ENCODE results near the gene ELAVL1.

The ELAVL1 gene

DNA sequence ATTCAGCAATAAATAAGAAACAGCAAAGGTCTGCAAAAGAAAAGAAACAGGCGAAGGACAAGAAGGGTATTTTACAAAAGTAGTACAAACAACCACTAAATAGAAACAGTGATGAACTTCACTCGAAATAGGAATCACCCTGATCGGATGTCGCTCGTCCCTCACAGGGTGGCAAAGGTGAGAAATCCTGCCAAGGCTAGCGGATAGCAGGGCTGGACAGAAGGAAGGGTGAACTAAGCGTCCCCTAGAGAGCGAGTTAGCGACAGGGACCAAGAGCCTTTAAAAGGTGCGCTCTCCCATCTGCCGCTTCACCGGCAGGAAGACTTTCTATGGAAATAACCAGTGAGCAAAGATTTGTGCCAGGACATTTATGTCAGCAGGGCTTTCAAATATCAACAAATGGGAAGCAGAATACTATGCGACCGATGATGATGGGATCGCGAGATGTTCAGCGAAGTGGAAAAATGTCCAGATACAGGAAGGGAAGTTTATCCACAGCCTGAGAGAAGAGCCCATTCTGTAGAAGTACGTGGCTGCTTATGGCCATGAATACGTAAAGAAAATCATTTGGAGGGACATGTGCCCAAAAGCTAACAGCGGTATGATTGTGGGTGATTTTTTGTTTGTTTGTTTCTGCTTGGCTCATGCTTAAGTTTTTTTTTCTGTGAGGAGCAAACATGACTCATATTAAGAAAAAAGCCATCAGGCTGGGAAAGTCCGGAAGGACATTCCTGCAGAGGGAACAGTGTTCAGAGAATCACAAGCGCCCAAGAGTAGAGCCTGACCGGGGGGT is 18.9 kb downstream of the ELAVL1 start:
- no peak for DNase-seq (ENCODE audit: low read depth in 2 of 2)

GRCh38 chr19:7985481-7985911 is 19.9 kb downstream of the ELAVL1 start:
- no peak for DNase-seq (ENCODE audit: low read depth in 2 of 2)

DNA sequence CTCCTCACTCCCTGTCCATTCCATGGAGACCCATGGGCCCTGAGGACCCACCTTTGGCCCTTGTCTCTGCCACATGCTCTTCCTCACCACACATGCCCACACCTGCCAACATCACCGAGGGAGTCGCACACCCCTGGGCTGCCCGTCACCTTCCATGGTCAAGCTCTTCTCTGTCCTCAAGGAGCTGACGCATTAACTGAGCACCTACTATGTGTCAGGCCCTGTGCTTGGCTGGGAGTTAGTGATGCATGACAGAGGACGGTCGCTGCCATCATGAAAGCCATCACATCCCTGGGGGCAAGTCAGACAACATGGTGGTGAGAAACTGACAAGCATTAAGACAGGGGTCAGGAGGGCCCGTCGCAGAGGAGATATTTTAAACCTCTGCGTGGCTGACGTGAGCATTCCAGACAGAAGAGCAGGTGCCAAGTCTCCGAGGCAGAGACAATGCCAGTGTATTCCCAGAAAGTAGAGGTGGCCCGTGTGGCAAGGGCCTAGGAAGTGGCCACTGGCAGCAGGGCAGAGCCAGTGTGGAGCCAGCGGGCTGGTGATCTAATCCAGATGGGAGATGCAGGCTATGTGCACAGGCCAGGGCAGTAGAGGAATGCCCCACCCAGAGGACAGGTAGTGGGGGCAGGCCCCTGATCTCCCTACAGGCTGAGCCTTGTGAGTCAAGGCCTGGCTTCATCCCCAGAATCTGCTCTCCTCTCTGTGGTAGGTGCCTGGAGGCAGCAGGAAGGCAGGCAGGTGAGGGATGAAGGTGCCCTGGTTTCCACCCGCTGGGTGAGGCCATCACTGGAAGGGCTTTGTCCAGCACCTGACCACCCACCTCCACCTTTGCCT is 21.2 kb downstream of the ELAVL1 start:
- no peak for DNase-seq (ENCODE audit: low read depth in 2 of 2)

DNA sequence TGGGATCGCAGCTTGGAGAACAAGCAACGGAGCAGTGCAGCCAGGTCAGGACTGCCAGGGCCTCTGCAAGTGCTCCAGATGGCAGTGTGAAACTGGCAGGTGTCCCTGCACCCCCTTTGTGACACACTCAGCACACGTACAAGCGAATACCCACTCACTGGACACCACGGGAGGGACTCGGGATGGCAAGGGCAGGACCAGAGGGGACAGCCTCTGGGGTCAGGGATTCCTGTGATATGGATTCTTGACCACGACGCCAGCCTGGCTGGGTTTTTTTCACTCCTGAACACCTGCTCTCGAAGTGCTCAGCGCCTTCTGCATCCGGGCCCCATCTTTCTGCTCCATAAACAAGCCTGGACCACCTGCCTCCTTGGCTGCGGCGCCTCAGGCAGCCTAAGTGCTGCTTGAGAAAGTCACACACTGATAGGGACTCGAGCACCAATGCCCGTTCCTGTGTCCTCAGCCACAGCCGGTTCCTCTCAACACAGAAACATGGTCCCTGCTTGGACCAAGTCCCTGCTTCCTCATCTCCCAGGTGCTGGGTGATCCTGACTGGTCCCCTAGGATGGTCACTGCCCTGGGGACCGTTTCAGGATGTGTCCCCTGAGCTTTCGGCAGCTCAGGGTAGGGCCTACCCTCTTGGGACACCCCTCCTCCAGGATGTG is 22.0 kb downstream of the ELAVL1 start:
- DNase-seq (ENCODE audit: low read depth in 2 of 2), result no peak

- DNase-seq (ENCODE audit: low read depth in 2 of 2), result no peak
These were observed 22.8 kb downstream of the ELAVL1 start for GRCh38 chr19:7982651-7983099.

DNA sequence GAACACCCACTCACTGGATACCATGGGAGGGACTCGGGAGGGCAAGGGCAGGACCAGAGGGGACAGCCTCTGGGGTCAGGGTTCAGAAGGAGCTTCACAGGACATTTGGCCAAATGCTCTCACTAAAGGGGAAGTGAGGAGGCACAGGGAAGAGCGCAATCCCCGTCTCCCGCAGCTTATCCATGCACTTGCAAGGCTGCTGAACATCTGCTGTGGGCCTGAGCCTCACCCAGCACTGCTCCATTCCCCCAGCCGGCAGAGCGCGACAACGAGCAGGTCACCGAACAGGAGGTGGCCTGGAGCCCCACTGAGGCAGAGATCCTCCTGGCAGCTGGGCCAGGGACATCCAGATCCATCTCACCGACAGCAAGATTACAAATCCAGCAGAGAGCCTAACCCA is 23.3 kb downstream of the ELAVL1 start:
- DNase-seq (ENCODE audit: low read depth in 2 of 2), result no peak

DNA sequence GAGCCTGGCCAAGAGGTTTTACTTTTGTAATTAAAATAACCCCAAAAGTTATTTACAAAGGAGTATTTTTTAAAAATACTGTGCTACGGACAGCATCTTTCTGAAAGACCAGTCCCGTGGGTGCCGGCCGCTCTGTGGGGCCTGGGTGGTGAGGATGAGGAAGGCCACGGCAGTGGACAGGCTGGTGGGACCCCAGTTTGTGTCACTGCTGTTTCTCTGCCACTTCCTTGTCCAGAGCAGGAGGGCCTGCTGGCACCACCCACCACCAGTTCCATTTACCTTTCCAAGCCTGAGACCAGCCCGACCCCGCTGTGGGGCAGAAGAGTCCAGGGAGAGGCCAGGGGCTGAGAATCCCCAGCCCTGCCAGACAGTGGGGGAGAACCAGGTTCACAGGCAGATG is 23.8 kb downstream of the ELAVL1 start:
- no peak for DNase-seq (ENCODE audit: low read depth in 2 of 2)

DNA sequence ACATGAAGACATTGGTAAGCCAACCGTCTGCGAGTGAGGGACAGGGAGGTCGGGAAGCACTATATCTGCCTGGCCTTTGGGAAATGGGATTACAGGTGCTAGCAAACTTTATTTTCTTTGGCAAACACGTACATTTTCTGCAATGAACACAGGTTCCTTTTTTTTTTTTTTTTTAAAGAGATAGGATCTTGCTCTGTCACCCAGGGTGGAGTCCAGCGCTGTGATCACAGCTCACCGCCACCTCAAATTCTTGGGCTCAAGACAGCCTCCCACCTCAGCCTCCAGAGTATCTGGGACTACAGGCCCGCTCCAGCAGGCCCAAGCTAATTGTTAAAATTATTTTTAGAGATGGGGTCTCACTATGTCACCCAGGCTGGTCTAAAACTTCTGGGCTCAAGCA is 24.2 kb downstream of the ELAVL1 start:
- DNase-seq (ENCODE audit: low read depth in 2 of 2), result no peak

GRCh38 chr19:7980635-7981121 is 24.8 kb downstream of the ELAVL1 start:
- DNase-seq (ENCODE audit: low read depth in 2 of 2), result no peak

- no peak for DNase-seq (ENCODE audit: low read depth in 2 of 2)
These were observed 25.3 kb downstream of the ELAVL1 start for GRCh38 chr19:7980168-7980567.

DNA sequence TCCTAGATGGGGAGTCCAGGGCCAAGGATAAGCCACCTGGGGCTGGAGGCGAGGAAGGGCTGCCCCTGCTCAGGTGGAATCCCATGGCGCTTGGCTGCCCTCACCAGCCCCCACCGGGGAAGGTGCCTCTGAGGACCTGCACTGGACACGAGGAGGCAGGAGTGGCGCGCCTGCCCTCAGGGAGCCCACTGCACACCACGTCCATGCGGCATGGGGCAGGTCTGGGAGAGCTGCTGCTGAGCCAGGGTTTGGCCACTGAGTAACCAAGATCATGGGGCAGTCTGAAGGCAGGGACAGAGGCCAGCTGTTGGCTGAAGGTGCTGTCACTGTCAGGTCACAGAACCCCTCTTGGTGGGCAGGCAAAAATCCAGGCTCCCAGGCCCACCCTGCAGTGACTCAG is 25.9 kb downstream of the ELAVL1 start:
- no peak for DNase-seq (ENCODE audit: low read depth in 2 of 2)

- no peak for DNase-seq (ENCODE audit: low read depth in 2 of 2)
These were observed 26.4 kb downstream of the ELAVL1 start for GRCh38 chr19:7979011-7979410.

DNA sequence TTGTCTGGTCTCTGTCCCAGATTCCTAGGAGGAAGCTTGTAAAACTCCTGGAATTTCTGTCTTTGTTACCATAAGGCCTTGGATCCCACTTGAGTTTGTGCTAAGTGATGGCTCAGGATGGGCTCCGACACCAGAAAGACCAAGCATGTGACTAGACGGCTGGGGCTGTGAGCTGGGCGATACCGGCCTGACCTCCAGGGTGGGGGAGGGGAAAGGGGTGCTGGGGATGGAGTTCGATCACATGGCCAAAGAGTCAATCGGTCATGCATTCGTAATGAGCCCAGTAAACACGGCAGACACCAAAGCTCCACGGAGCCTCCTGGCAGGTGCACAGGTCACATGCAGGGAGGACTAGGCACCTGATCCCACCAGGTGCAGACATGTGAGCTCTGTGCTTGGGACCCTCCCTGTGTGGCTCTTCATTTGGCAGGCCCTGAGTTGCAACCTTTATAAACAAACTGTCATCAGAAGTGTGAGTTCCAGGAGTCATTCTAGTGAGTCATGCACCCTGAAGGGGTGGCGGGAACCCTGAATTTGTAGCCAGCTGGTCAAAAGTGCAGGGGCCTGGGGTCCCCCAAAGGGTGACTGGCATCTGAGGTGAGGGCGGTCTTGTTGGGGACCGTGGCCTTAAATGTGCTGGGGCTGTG is 27.1 kb downstream of the ELAVL1 start:
- DNase-seq (ENCODE audit: low read depth in 2 of 2), result no peak

GRCh38 chr19:7977723-7978040 is 27.8 kb downstream of the ELAVL1 start:
- DNase-seq (ENCODE audit: low read depth in 2 of 2), result no peak

GRCh38 chr19:7977021-7977722 is 28.3 kb downstream of the ELAVL1 start:
- no peak for DNase-seq (ENCODE audit: low read depth in 2 of 2)

DNA sequence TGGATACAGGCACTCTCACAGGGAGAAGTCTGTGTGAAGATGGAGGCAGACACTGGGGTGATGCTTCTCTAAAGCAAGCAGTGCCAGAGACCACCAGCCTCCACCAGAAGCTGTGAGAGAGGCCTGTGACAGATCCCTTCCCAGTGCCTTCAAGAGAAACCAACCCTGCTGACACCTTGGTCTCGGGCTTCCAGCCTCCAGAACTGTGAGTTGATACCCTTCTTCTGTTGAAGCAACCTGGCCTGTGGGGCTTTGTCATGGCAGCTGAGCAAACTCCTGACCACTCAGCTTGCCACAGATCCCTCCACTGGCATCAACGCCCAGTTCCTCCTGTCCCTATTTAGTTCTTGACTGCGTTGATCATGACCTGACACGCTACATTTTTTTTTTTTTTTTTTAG is 29.0 kb downstream of the ELAVL1 start:
- DNase-seq (ENCODE audit: low read depth in 2 of 2), result no peak

DNA sequence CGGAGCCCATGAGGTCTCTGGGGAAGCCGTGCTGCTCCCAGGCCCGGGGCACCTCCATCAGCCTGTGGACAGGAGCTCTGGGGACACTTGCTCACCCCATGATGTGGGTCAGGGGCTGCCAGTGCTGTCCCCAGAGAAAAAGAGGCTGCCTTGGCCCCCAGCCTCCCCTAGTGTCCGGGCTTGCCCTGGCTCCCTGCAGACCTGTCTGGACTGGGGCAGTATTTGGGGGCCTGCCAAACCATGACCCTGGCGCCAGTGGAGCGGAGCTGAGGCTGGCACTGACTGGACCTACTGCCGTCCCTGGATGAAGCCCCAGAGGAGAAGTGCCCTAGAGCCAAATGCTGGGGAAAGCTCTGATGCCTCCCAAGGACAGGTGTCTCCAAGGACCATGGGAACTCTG is 30.4 kb downstream of the ELAVL1 start:
- no peak for DNase-seq (ENCODE audit: low read depth in 2 of 2)

DNA sequence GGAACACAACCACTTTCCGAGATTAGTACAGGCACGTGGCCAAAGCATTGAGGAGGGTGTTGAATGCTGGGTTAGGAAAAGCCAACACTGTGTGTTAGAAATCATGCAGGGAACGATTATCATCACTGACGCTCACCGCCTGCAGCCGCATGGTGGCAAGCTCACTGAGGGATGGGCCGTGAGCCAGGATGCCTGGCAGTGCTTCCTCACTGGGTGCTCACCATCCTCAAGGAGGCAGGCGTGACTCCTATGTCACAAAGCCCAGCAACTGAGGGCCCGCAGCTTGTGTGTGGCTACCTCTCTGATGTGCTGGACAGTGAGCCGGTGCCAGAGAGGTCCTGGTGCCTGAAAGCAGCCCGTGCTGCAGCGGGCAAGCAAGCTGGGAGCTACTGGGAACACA is 31.6 kb downstream of the ELAVL1 start:
- no peak for DNase-seq (ENCODE audit: low read depth in 2 of 2)

- no peak for DNase-seq (ENCODE audit: low read depth in 2 of 2)
These were observed 33.6 kb downstream of the ELAVL1 start for GRCh38 chr19:7971553-7972520.

Measured in stimulated activated CD4-positive, alpha-beta T cell treated with anti-CD3 and anti-CD28 coated beads, Interleukin-4, amount 100 ng/mL, for 48 hours (primary cell).